HG02678 (cell line): ENCODE results near the gene RAET1E.
"Not testable (repeated sequence)": the region's sequence is repeated elsewhere in the genome, so short reads cannot be mapped to it uniquely, and the experiment has no call there.

ENCODE experiments used
- ATAC-seq: cut with Tn5 transposase; IDR thresholded peaks from one replicate; pipeline ENCODE4 v1.9.1; 2021; ENCODE audit warnings: mild to moderate bottlenecking, moderate library complexity; ENCODE audit not compliant: unreplicated experiment

The RAET1E gene

GRCh38 chr6:149895048-149895590 lies 2.8 kb downstream of the RAET1E start:
- ATAC-seq = no peak

DNA sequence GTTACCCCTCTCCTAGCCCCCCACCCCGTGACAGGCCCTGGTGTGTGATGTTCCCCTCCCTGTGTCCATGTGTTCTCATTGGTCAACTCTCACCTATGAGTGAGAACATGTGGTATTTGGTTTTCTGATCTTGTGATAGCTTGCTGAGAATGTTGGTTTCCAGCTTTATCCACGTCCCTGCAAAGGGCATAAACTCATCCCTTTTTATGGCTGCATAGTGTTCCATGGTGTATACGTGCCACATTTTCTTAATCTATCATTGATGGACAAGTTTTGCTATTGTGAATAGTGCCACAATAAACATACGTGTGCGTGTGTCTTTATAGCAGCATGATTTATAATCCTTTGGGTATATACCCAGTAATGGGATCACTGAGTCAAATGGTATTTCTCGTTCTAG lies 6.0 kb downstream of the RAET1E start:
- ATAC-seq = not testable (repeated sequence)

GRCh38 chr6:149891259-149891658 lies 6.7 kb downstream of the RAET1E start:
- ATAC-seq = no peak

GRCh38 chr6:149890629-149891045 lies 7.3 kb downstream of the RAET1E start:
- no peak for ATAC-seq

DNA sequence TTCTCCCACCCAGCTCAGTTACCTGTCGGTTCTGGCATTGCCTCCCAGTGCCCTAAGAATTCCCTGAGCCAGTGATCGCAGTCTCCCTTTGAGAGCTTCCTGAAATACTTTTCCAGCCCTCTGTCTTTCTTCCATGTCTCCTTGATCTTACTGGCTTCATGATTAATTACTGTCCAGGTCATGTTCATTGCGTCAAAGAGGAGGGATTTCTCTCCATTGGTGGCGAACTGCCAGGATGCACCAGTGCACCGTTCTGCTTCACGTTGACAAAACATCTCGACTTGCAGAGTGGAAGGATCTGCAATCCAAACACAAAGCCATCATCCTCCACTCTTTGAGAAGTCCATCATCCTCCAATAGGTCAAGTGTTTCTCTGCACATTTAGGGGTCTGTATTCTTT lies 8.6 kb downstream of the RAET1E start:
- ATAC-seq = no peak

GRCh38 chr6:149888659-149889058 lies 9.3 kb downstream of the RAET1E start:
- no peak for ATAC-seq

- ATAC-seq = no peak
Measured at GRCh38 chr6:149888093-149888492, 9.8 kb downstream of the RAET1E start.

DNA sequence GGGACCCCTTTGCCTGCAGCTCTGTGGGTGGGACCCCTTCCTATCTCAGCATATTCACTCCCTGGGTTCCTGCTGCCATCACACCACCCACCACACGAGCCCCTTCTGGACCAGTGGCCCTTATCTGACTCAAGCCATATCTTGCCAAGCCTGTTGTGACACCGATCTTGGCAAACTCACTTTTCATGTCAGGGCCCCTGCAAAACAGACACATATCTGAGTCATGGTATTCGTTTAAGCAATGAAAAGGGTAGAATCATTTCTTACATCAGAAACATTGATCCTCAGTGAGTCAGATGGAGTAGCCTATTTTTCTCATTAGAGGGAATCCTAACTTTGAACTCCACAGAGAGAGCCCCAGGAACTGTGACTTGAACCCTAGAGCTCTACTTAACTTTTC lies 10.6 kb downstream of the RAET1E start:
- ATAC-seq = no peak

DNA sequence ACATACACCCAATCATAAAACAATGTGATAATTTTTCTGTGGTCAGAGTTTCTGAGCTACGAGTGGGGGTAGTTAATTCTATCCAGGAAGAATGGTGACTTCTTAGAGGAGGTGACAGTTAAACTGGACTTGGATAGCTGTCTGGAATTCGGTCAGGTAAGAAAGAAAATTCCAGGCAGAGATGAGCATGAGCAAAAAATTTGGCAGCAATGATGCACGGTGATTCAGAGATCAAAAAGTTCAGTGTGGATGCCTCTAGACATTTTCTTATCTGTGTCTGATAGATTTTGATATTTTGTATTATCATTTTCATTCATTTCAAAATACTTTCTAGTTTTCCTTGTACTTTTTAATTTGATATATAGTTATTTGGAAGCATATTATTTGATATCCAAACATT lies 12.0 kb downstream of the RAET1E start:
- ATAC-seq = no peak

DNA sequence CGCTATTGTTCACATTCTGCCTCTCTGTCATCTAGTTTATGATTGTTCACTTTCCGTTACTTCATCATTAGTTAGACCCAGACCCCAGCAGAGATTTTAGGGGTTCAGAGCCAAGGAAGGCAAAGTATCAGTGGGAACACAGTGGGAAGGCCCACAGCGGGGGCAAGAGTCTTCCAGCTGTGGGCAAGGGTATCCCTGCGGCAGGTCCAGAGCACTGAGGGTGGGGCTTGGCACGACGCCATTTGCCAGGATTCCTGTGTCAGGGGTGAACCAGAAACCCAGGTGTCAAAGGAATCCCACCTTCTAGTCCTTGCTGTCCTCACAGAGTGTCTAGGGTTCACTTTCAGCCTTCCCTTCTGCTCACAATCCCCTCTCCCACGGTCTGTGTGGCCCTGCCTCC lies 13.3 kb downstream of the RAET1E start:
- no peak for ATAC-seq

GRCh38 chr6:149884215-149884614 lies 13.7 kb downstream of the RAET1E start:
- ATAC-seq = no peak

DNA sequence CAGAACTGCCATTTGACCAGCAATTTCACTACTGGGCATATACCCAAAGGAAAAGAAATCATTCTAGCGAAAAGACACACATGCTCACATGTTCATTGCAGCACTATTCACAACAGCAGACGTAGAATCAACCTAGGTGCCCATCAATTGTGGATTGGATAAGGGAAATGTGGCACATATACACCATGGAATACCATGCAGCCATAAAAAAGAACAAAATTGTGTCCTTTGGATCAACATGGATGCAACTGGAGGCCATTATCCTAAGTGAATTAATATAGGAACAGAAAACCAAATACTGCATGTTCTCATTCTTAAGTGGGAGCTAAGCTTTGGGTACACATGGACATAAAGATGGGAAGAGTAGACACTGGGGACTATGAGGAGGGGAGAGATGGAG lies 16.1 kb downstream of the RAET1E start:
- ATAC-seq = no peak

GRCh38 chr6:149881066-149881766 lies 16.7 kb downstream of the RAET1E start:
- ATAC-seq = no peak

DNA sequence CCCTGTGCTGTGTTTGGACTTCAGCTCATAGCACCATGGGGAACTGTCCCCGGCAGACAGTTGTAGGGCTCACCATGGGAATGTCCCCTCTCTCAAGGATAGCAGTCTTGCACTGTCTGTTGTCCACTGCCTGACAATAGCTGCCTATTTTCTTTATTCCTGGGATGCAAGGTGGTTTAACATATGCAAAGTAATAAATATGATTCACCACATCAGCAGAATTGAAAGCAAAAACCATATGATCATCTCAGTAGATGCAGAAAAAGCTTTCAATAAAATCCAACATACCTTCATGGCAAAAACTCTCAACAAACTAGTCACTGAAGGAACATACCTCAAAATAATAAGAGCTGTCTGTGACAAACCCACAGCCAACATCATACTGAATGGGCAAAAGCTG lies 20.3 kb downstream of the RAET1E start:
- ATAC-seq = no peak

DNA sequence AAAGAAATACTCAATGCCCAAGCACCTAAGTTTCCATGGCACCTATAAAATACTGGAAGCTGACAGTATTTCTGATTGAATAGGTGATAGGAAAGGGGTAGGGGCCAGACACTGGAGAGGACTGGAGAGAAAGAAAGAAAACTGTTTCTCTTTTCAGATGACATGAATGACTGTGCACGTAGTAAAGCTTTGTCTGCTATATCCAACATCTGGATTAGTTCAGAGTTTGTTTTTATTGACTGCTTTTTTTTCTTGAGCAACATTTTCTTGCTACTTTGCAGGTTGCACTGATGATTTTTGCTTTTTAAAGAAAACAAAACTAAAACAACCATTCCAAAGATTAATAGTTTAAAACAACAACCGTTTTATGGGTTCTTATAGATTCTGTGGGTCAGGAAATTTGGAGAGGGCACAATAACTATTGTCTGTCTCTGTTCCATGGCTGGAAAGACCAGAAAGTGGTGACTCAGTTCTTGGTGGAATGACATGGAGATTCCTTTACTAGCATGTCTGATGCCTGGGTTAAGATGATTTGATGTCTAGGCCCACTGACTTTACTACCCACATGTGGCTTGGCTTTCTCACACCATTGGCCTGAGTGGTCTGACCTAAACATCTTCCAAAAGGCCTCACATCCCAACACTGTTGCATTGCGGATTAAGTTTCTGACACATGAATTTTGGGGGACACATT lies 21.5 kb downstream of the RAET1E start:
- no peak for ATAC-seq

- no peak for ATAC-seq
Measured at GRCh38 chr6:149872233-149872632, 25.7 kb downstream of the RAET1E start.

GRCh38 chr6:149871182-149871581 lies 26.7 kb downstream of the RAET1E start:
- ATAC-seq = no peak

- ATAC-seq = no peak
Measured at GRCh38 chr6:149869275-149869892, 28.5 kb downstream of the RAET1E start.

- ATAC-seq = no peak
Measured at GRCh38 chr6:149867876-149868640, 29.9 kb downstream of the RAET1E start.

GRCh38 chr6:149864578-149865535 lies 33.1 kb downstream of the RAET1E start:
- ATAC-seq = no peak
